Measurements from ENCODE around the gene P3H1. TPM values are rescaled to one million over a fixed set of nuclear protein-coding genes. Genes with fewer than 3 reads are reported as not detected.
A peak's percentile ranks its signal among the peaks of the same experiment; 100 is the strongest.
"Not testable (repeated sequence)": the region's sequence is repeated elsewhere in the genome, so short reads cannot be mapped to it uniquely, and the experiment has no call there.

Gene P3H1
- total RNA-seq, 1 experiment from 2014 or later = 247 TPM

DNA sequence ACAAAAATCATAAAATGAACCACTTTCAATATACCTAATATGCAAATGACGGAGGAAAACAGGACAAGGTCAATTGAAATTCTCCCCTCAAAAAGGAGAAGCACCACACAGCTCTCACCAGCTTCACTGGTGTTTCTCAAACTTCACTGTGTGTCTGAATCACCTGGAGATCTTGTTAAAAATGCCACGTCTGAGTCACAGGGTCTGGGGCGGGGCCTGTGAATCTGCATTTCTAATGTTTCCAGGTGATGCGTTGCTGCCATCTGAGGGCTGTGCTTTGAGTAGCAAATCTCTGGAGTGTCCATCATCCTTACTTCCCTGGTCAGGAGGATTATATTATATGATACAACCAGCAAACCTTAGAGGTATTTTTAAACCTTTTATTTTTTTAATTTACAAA is 35.8 kb downstream of the P3H1 start:
- DNase-seq (ENCODE audit: low read depth) = peak; percentile 32

GRCh38 chr1:42730002-42730401 is 36.8 kb downstream of the P3H1 start:
- no peak for DNase-seq (ENCODE audit: low read depth)

DNA sequence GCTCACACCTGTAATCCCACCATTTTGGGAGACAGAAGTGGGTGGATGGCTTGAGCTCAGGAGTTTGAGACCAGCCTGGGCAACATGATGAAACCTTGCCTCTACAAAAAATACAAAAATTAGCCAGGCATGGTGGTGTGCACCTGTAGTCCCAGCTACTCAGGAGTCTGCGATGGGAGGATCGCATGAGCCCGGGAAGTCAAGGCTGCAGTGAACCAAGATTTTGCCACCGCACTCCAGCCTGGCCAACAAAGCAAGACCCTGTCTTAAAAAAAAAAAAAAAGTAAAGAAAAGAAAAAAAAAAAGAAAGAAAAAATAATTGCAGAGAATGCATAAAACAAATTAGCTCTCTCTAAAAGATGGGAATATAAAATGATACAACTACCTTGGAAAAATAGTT is 41.0 kb downstream of the P3H1 start:
- not testable (repeated sequence) for DNase-seq (ENCODE audit: low read depth)

GRCh38 chr1:42723511-42723910 is 43.3 kb downstream of the P3H1 start:
- DNase-seq (ENCODE audit: low read depth) = peak; percentile 54

DNA sequence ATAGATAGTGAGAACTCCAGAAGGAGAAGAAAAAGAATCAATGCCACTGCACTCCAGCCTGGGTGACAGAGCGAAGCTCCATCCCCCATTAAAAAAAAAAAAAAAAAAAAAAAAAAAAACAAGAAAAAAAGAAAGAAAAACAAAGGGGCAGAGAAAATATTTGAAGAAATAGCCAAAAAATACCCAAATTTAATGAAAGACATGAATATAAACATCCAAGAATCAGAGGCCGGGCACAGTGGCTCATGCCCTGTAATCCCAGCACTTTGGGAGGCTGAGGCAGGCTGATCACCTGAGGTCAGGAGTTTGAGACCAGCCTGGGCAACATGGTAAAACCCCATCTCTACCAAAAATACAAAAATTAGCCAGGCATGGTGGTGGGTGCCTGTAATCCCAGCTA is 44.4 kb downstream of the P3H1 start:
- DNase-seq (ENCODE audit: low read depth) = not testable (repeated sequence)

DNA sequence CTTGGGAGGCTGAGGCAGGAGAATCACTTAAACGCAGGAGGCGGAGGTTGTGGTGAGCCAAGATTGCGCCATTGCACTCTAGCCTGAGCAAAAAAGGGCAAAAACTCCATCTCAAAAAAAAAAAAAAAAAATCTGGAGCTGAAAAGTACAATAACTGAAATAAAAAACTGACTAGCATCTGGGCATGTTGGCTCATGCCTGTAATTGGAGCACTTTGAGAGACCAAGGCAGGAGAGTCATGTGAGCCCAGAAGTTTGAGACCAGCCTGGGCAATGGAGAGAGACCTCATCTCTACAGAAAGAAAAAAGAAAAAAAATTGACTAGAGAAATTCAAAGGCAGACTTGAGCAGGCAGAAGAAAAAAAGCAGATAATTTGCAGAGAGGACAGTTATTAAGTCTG is 44.9 kb downstream of the P3H1 start:
- no peak for DNase-seq (ENCODE audit: low read depth)

DNA sequence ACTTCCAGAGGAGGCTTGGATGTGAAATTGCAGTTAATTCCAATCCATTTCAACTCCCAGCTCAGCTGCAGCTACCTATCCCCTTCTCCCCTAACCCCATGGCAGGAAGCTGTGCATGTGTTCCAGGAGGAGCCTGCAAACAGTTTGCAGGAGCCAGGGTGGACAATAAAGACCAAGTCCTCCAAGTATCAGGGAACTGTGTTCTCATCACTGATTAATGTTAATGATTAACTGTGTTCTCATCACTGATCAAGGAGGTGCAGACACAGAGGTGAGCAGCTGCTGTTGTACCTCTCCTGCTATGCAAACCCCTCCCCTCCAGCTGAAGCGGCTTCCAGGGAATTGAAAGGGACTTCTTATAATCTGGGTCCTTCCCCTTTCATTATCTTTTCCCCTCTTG is 46.0 kb downstream of the P3H1 start:
- DNase-seq (ENCODE audit: low read depth) = no peak

DNA sequence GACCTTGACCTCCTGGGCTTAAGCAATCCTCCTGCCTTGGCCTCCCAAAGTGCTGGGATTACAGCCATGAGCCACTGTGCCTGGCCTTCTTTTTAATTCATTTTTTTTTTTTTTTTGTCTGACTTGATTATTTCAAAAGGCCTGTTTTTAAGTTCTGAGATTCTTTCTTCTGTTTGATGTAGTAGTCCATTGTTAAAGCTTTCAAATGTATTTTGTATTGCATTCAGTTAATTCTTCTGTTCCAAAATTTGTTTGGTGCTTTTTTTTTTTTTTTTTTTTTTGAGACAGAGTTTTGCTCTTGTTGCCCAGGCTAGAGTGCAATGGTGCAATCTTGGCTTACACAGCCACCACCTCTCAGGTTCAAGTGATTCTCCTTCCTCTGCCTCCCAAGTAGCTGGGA is 52.4 kb downstream of the P3H1 start:
- not testable (repeated sequence) for DNase-seq (ENCODE audit: low read depth)

GRCh38 chr1:42713293-42713692 is 53.5 kb downstream of the P3H1 start:
- no peak for DNase-seq (ENCODE audit: low read depth)

GRCh38 chr1:42712808-42713207 is 54.0 kb downstream of the P3H1 start:
- not testable (repeated sequence) for DNase-seq (ENCODE audit: low read depth)

GRCh38 chr1:42703888-42704464 is 62.9 kb downstream of the P3H1 start:
- DNase-seq (ENCODE audit: low read depth) = no peak

- DNase-seq (ENCODE audit: low read depth) = peak; percentile 48
Observed at GRCh38 chr1:42700006-42700405, 66.8 kb downstream of the P3H1 start.

DNA sequence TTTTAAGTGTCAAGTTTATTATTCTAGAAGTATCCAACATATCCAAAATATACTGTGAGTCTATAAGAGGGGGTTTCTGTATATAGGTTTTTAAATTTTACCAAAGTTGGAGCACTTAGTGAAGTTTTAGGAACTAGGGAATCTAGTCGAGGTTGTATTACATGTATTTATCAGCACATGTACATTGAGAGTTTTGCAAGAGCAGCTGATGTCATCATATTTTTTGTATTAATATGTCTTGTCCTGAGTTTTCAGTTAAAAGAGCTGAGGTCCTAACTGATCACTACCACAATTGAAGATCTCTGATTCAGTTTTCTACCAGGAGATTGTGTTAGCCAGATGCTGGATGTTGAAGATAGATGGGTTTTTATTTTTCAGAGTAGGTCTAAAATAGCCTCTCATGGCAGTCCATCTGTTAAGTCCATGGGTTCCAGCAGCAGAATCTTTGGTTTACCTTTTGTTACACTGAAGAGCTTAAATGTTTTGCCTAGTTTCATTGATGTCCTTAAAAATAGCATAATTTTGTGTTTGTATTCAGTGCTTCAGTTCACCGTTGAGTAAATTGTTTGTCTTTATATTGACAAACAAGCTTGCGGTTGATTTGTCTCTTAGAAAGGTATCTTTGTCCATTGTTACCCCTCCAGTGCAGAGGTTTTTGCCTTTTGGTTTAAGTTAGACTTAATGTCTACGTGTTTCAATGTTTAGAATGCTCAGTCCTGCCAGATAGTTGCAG is 68.6 kb downstream of the P3H1 start:
- DNase-seq (ENCODE audit: low read depth) = no peak

Other genes starting within 250 kb of the P3H1 start
- gene PPIH, start 108.6 kb downstream of the P3H1 start, total RNA-seq (2014; rRNA removed; shearing (Covaris generic)) = 88.9 and 99.8 TPM in 2 replicates
- gene YBX1, start 84.6 kb downstream of the P3H1 start, total RNA-seq (2014; rRNA removed; shearing (Covaris generic)) = 851 and 884 TPM in 2 replicates
- gene CLDN19, start 26.8 kb downstream of the P3H1 start, total RNA-seq (2014; rRNA removed; shearing (Covaris generic)) = not detected in 2 replicates
- 8.5 and 9.6 TPM in 2 replicates for gene C1orf50, start 221 bp upstream of the P3H1 start, total RNA-seq (2014; rRNA removed; shearing (Covaris generic))
- 0.02 TPM in 1 of 2 replicates, not detected in the other for gene TMEM269, start 18.0 kb upstream of the P3H1 start, total RNA-seq (2014; rRNA removed; shearing (Covaris generic))
- gene ERMAP, start 50.1 kb upstream of the P3H1 start, total RNA-seq (2014; rRNA removed; shearing (Covaris generic)) = 8.4 and 11.2 TPM in 2 replicates
- gene SVBP, start 50.4 kb upstream of the P3H1 start, total RNA-seq (2014; rRNA removed; shearing (Covaris generic)) = 34.4 and 35.4 TPM in 2 replicates
- gene ZNF691, start 79.6 kb upstream of the P3H1 start, total RNA-seq (2014; rRNA removed; shearing (Covaris generic)) = 12.3 and 13.3 TPM in 2 replicates
- 218 and 274 TPM in 2 replicates for gene SLC2A1, start 191.8 kb upstream of the P3H1 start, total RNA-seq (2014; rRNA removed; shearing (Covaris generic))